GM19438 (cell line): Measurements from ENCODE around the gene CLEC2D.
"Not testable (repeated sequence)": the region's sequence is repeated elsewhere in the genome, so short reads cannot be mapped to it uniquely, and the experiment has no call there.

ENCODE experiments used
- ATAC-seq: cut with Tn5 transposase; IDR thresholded peaks from one replicate; pipeline ENCODE4 v1.9.1; 2021; ENCODE audit warnings: low read depth; ENCODE audit not compliant: unreplicated experiment

CLEC2D gene

DNA sequence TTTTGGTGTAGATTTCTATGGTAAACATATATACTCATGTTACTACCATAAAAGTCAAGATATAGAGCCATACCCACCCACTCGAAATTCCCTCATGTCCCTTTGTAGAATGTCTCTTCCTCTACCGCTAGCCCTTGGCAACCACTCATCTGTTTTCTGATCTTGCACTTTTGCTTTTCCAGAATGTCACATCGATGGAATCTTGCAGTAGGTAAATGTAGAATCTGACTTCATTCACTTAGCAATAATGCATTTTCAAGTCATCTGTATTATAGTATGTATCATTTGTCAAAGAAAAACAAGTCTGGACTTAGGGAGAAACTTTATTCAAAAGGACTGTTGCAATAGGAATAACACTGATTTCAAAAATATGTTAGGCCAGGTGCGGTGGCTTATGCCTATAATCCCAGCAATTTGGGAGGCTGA, 19.3 kb upstream of the CLEC2D start:
- ATAC-seq, result no peak

- ATAC-seq, result no peak
These were observed 18.2 kb upstream of the CLEC2D start for GRCh38 chr12:9651265-9651729.

DNA sequence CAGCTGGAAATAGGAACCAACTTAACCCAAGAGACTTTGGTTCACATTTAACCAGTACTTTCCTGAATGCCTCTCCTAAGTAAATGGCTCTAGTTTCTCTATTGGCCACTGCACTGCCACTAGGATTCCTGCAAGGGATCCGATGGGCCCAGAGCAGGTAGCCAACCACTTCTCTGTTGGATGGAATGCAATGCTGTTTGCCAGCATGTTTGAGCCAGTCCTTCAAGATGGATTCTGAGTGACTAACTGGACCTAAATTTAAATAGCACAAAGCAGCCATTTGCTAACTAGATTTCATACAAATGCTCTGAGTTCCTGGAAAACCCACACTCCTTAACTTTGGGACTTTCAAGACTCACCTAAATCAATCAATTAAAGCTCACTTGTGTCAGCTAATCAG, 9.5 kb upstream of the CLEC2D start:
- no peak for ATAC-seq

DNA sequence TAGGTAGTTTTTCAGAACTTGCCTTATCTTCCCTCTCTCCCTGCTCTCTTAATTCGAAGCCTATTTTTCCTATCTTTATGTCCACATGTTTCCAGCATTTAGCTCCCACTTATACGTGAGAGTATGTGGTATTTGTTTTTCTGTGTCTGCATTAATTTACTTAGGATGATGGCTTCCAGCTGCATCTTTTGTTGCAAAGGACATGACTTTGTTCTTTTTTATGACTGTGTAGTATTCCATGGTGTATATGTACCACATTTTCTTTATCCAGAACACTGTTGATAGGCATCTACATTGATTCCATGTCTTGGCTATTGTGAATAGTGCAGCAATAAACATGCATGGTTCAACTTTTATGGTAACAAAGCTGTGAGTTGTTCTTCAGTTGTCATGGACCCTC, 7.8 kb upstream of the CLEC2D start:
- ATAC-seq, result no peak

DNA sequence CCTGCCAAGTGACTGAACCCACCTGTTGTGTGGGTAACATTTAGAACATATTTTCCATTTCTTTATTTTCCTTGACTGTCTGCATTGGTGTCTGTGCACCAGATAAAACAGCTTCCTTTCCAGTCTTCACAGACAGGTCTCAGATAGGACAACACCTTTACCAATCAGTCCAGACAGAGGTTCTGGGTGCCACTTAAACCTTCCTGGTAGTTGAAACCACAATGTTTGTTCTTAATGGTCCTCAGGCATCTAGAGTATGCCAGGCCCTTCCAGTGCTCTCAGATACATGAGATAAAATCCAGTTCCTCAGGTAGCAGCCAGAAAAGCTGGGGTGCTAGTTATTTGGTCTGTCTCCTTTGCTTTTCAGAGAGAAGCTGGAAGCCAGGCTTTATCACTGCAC, 7.0 kb upstream of the CLEC2D start:
- ATAC-seq, result no peak

- ATAC-seq, result peak; percentile 51
These were observed 1.9 kb upstream of the CLEC2D start for GRCh38 chr12:9667403-9668160.

- ATAC-seq, result no peak
These were observed 1.1 kb upstream of the CLEC2D start for GRCh38 chr12:9668161-9669018.

- no peak for ATAC-seq
These were observed 540 bp upstream of the CLEC2D start for GRCh38 chr12:9669019-9669326.

DNA sequence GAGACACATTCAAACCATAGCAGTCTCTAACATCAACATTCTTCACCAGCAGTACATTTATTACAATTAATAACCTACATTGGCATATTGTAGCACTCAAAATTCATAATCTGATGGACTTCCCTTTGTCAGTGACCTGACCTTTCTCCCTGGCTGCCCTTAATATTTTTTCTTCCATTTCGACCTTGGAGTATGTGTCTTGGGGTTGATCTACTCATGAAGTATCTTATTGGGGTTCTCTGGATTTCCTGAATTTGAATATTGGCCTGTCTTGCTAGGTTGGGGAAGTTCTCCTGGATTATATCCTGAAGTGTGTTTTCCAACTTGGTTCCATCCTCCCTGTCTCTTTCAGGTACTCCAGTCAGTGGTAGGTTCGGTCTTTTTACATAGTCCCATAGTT, 2.8 kb downstream of the CLEC2D start:
- not testable (repeated sequence) for ATAC-seq

DNA sequence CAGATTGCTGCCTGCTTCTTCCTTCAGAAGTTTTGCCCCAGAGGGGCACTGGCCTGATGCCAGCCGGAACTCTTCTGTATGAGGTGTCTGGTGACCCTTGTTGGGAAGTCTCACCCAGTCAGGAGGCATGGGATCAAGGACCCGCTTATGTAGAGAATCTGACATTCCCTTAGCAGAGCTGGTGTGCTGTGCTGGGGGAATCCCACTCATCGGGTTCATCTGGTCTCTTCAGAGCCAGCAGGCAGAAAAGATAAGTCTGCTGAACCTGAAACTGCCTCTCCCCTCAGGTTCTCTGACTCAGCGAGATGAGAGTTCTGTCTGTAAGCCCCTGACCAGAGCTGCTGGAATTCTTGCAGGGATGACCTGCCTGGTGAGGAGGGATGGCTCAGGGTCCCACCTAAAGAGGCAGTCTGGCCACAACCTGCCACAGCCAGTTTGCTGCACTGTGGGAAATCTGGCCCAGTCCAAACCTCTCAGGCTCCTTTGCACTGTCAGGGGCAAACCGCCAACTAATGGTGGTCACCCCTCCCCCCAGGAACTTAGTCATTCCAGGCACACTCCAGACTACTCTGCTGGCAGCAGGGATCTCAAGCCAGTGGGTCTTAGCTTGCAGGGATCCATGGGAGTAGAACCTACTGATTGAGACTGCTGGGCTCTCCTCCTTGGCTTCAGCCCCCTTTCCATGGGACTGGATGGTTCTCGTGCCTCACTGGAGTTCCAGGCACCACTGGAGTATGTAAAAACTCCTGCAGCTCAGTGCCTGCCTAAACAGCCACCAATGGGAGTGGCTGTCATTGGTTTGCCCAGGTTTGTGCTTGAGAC, 4.1 kb downstream of the CLEC2D start:
- no peak for ATAC-seq

DNA sequence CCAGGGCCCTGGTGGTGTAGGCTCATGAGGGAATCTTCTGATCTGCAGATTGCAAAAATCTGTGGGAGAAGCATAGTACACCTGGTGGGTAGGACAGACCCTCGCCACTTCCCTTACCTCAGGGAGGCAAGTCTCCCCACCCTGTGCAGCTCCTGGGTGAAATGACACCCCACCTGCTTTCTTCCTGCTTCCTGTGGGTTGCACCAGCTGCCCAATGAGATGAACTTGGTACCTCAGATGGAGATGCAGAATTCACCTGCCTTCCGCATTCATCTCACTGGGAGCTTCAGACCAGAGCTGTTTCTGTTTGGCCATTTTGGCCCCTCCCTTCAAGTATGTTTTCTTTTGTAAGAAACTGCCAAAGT, 4.7 kb downstream of the CLEC2D start:
- ATAC-seq, result no peak

GRCh38 chr12:9682508-9682907, 13.0 kb downstream of the CLEC2D start:
- not testable (repeated sequence) for ATAC-seq

GRCh38 chr12:9682949-9683348, 13.4 kb downstream of the CLEC2D start:
- ATAC-seq, result not testable (repeated sequence)

DNA sequence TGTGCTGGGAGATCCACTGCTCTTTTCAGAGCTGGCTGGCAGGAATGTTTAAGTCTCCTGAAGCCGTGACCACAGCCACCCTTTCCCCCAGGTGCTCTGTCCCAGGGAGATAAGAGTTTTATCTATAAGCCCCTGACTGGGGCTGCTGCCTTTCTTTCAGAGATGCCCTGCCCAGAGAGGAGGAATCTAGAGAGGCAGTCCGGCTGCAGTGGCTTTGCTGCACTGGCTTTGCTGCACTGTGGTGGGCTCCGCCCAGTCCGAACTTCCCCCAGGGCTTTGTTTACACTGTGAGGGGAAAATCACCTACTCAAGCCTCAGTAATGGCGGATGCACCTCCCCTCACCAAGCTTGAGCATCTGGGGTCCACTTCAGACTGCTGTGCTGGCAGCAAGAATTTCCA, 15.9 kb downstream of the CLEC2D start:
- ATAC-seq, result not testable (repeated sequence)

- no peak for ATAC-seq
These were observed 16.4 kb downstream of the CLEC2D start for GRCh38 chr12:9685915-9686314.

DNA sequence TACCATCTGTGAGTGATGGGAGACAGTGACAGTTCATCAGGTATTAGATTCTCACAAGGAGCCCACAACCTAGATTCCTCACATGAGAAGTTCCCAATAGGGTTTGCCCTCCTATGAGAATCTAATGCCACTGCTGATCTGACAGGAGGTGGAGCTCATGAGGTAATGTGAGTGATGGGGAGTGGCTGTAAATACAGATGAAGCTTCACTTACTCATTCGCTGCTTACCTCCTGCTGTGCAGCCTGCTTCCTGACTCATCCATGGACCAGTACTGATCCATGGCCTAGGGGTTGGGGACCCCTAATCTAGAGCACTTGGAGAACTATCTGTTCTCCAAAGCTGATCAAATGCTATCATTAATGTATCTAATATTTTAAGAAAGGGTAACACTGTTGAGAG, 17.7 kb downstream of the CLEC2D start:
- ATAC-seq, result no peak

DNA sequence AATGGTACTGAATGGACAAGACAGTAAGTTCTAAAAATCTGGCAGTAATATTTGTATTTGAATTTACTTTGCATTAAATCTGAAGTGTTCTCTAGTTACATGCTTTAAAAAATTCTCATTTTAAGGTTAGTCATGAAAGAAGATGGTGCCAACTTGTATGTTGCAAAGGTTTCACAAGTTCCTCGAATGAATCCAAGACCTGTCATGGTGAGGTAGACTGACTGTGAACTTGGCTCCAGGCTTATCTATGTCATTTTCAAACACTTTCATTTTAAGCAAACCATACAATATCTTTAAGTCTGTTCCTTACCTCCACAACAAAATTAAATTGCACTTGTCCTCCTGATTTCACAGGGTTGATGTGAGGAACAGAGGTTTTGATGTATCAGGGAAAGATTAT, 23.4 kb downstream of the CLEC2D start:
- ATAC-seq, result no peak

DNA sequence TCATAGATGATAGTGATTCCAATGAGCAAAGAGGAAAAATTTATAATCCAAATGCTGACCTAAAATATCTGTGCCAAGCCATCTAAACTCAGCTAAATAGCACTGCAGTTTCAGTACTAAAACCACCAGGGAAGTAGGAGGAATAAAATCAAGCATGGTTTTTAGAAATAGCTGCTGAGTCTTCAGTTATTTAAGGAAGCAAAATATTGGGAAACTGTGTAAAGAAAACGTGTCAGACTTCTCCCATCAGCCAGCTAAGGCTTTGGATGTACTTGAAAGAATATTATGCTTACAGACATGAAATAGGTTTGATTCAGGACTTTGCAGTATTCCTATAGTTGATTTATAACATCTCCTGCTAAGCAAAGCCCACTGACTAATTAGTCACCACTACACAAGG, 24.7 kb downstream of the CLEC2D start:
- ATAC-seq, result no peak

DNA sequence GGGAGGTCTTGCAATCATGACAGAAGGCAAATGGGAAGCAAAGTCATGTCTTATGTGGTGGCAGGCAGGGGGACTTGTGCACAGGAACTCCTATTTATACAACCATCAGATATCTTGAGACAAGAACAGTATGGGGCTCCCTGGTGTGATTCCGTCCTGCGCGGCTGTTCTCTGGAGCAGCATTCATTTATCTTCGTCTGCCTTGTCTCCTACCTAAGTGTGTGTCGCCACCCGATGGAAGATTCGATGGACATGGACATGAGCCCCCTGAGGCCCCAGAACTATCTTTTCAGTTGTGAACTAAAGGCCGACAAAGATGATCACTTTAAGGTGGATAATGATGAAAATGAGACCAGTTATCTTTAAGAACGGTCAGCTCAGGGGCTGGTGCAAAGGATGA, 25.6 kb downstream of the CLEC2D start:
- ATAC-seq, result not testable (repeated sequence)

DNA sequence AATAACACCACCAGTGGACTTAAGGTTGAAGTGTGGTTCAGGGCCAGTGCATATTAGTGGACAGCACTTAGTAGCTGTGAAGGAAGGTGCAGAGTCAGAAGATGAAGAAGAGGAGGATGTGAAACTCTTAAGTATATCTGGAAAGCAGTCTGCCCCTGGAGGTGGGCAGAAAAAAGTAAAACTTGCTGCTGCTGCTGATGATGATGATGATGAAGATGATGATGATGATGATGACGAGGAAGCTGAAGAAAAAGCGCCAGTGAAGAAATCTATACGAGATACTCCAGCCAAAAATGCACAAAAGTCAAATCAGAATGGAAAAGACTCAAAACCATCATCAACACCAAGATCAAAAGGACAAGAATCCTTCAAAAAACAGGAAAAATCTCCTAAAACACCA, 26.1 kb downstream of the CLEC2D start:
- ATAC-seq, result not testable (repeated sequence)

DNA sequence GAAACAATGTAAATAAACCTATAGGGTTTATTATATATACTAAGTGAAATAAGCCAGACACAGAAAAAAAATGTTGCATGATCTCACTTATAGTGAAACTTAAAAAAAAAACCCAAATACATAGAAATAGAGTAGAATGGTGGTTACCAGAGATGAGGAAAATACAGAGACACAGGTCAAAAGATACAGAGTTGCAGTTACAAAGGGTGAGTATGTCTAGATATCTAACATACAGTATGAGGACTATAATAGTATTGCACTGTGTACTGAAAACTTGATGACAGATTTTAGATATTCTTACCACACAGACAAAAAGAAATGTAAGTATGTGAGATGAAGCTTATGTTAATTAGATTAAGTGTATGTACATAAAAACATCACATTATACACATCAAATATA, 28.1 kb downstream of the CLEC2D start:
- ATAC-seq, result no peak
